HepG2 (cell line): Measurements from ENCODE around the gene DTX2. TPM values are rescaled to one million over a fixed set of nuclear protein-coding genes. Genes with fewer than 3 reads are reported as not detected.

Source experiments
- ATAC-seq: fragments of 200-7000 bp; cut with Tn5 transposase; 3 replicates; pipeline ENCODE4 v1.9.1; 2020; ENCODE audit warnings: mild to moderate bottlenecking, moderate library complexity
- BruUV-seq: library from RNA; stranded (reverse); fragments of 400-500 nt; replicated peaks from 2 replicates; lab custom pipeline; 2021; lab: Mats Ljungman, UMichigan
- CTCF ChIA-PET: fragments of 300-600 bp; formaldehyde crosslinking; extraction: SDS; loops from one replicate; lab custom pipeline; 2021; ENCODE audit warnings: low total read pairs, inconsistent platforms, low intra/inter-chr PET ratio; lab: Yijun Ruan, JAX
- POLR2A ChIA-PET: fragments of 350-600 bp; sonication (Branson Sonifier 250); formaldehyde crosslinking; loops from one replicate; lab custom pipeline; 2020; ENCODE audit warnings: antibody characterized with exemption, inconsistent platforms; lab: Yijun Ruan, JAX
- DNase-seq: peaks from one replicate; pipeline ENCODE4 v3.0.0-alpha.2; 2015; ENCODE audit warnings: low spot score
- FAIRE-seq: peaks from 3 replicates; lab custom pipeline; 2011; peaks lifted over from hg19 to GRCh38; lab: Jason Lieb, UNC
- H2AFZ ChIP-seq: one replicate; pipeline ENCODE4 v1.6.1; 2011; ENCODE audit warnings: low read length, inconsistent platforms
- H3K27ac ChIP-seq: fragments of 300-600 bp; 3 replicates; pipeline ENCODE4 v1.8.0; 2011; ENCODE audit warnings: mixed run types, mild to moderate bottlenecking, mixed read lengths, low read length, inconsistent platforms; ENCODE audit not compliant: insufficient read depth; ENCODE audit errors: extremely low read length
- H3K27me3 ChIP-seq, 2 experiments: fragments of 200-600 bp in 1 of 2; 2 replicates in 1 of 2; 3 replicates in 1 of 2; pipeline versions ENCODE4 v1.6.0 to v1.8.0; 2011; ENCODE audit warnings: low read length in 2 of 2, mild to moderate bottlenecking in 2 of 2, moderate library complexity in 2 of 2, inconsistent platforms in 1 of 2; ENCODE audit not compliant: insufficient read depth in 2 of 2, control insufficient read depth in 1 of 2
- H3K36me3 ChIP-seq, 2 experiments: fragments of 200-600 bp in 1 of 2; replicated peaks in 1 of 2; 2 replicates in 1 of 2; 3 replicates in 1 of 2; pipeline versions ENCODE4 v1.5.1 to v1.8.0; 2011; ENCODE audit warnings: low read length in 2 of 2, inconsistent platforms in 1 of 2; ENCODE audit not compliant: insufficient read depth in 2 of 2, control insufficient read depth in 1 of 2
- H3K4me1 ChIP-seq: 2 replicates; pipeline ENCODE4 v1.5.1; 2012; ENCODE audit warnings: low read length, inconsistent platforms; ENCODE audit not compliant: insufficient read depth
- H3K4me2 ChIP-seq: 2 replicates; pipeline ENCODE4 v1.6.0; 2011; ENCODE audit warnings: low read depth, low read length, inconsistent platforms
- H3K4me3 ChIP-seq, 3 experiments: fragments of 200-600 bp in 1 of 3; sonication (generic), shearing (Covaris generic) in 1 of 3; replicated peaks in 1 of 3; 2 replicates each; pipeline ENCODE4 v1.5.1; 2011 to 2016; ENCODE audit warnings: low read length in 3 of 3, inconsistent platforms in 2 of 3, low read depth in 2 of 3, mild to moderate bottlenecking in 2 of 3, control low read depth in 1 of 3, mixed read lengths in 1 of 3; ENCODE audit not compliant: insufficient read depth in 1 of 3
- H3K79me2 ChIP-seq: one replicate; pipeline ENCODE4 v1.6.1; 2011; ENCODE audit warnings: low read length, inconsistent platforms; ENCODE audit not compliant: insufficient read depth
- H3K9ac ChIP-seq: 2 replicates; pipeline ENCODE4 v1.6.0; 2011; ENCODE audit warnings: mild to moderate bottlenecking, low read depth, low read length, inconsistent platforms; ENCODE audit not compliant: insufficient read depth
- H3K9me3 ChIP-seq: 2 replicates; pipeline ENCODE4 v1.5.1; 2012; ENCODE audit warnings: mild to moderate bottlenecking, low read length
- H4K20me1 ChIP-seq: 2 replicates; pipeline ENCODE4 v1.6.0; 2011; ENCODE audit warnings: inconsistent platforms, mild to moderate bottlenecking, low read length, moderate library complexity; ENCODE audit not compliant: insufficient read depth
- ATAD3A ChIP-seq: sonication (generic); formaldehyde crosslinking; IDR thresholded peaks from 2 replicates; pipeline ENCODE4 v1.4.0; 2020; ENCODE audit warnings: missing genetic modification reagents
- DPF2 ChIP-seq: sonication (generic); formaldehyde crosslinking; IDR thresholded peaks from 2 replicates; pipeline ENCODE4 v1.4.0; 2020; ENCODE audit warnings: mild to moderate bottlenecking, low read depth, missing genetic modification reagents, borderline replicate concordance
- HES4 ChIP-seq: sonication (generic); formaldehyde crosslinking; IDR thresholded peaks from 2 replicates; pipeline ENCODE4 v1.9.0; 2021; ENCODE audit warnings: mild to moderate bottlenecking, missing genetic modification reagents, borderline replicate concordance
- HOXA5 ChIP-seq: sonication (generic); formaldehyde crosslinking; IDR thresholded peaks from 2 replicates; pipeline ENCODE4 v1.4.0; 2020; ENCODE audit warnings: missing genetic modification reagents
- MEIS1 ChIP-seq: sonication (generic); formaldehyde crosslinking; IDR thresholded peaks from 2 replicates; pipeline ENCODE4 v1.9.0; 2021; ENCODE audit warnings: mild to moderate bottlenecking, missing genetic modification reagents, moderate library complexity, borderline replicate concordance
- TEAD3 ChIP-seq: optimal IDR thresholded peaks from 2 replicates; pipeline ENCODE3; 2016; ENCODE audit warnings: borderline replicate concordance
- ZKSCAN1 ChIP-seq: fragments of 150-350 bp; IDR thresholded peaks from 2 replicates; pipeline ENCODE4 v1.6.1; 2014; ENCODE audit warnings: low read length
- ZNF740 ChIP-seq: sonication (generic); formaldehyde crosslinking; IDR thresholded peaks from 2 replicates; pipeline ENCODE4 v1.4.0; 2020; ENCODE audit warnings: missing genetic modification reagents
- ZNF749 ChIP-seq: sonication (generic); formaldehyde crosslinking; IDR thresholded peaks from 2 replicates; pipeline ENCODE4 v1.8.0; 2022; ENCODE audit warnings: mild to moderate bottlenecking, missing genetic modification reagents, moderate library complexity, borderline replicate concordance
- ZNF775 ChIP-seq: sonication (generic); formaldehyde crosslinking; IDR thresholded peaks from 2 replicates; pipeline ENCODE4 v1.4.0; 2020; ENCODE audit warnings: missing genetic modification reagents, mild to moderate bottlenecking, moderate library complexity, borderline replicate concordance
- ZNF83 ChIP-seq: sonication (generic); formaldehyde crosslinking; IDR thresholded peaks from 2 replicates; pipeline ENCODE4 v1.4.0; 2020; ENCODE audit warnings: missing genetic modification reagents, mild to moderate bottlenecking, borderline replicate concordance
- ZSCAN9 ChIP-seq: IDR thresholded peaks from 2 replicates; pipeline ENCODE4 v1.6.1; 2016; ENCODE audit warnings: borderline replicate concordance
- ZZZ3 ChIP-seq: sonication (generic); formaldehyde crosslinking; IDR thresholded peaks from 2 replicates; pipeline ENCODE4 v1.4.0; 2020; ENCODE audit warnings: missing genetic modification reagents, mild to moderate bottlenecking, borderline replicate concordance
- WGBS: methylation state at CpG from one replicate; pipeline ENCODE4 v1.1.6; 2017; ENCODE audit warnings: low lambda C conversion rate; 5-methylcytosine and 5-hydroxymethylcytosine counted together
- in situ Hi-C: cut with HindIII; loops from 2 replicates; pipeline ENCODE4 v1.10.0; 2017; ENCODE audit warnings: low pct_unique_long_range_greater_than_20kb; ENCODE audit not compliant: extremely low pct_ligation_motif_present
- intact Hi-C: fragments of 100-400 bp; cut with micrococcal nuclease; formaldehyde crosslinking; loops from one replicate; pipeline ENCODE4 v1.10.0; 2022; ENCODE audit not compliant: unreplicated experiment
- polyA plus RNA-seq, 8 experiments: library from polyadenylated mRNA; depleted of rRNA in 3 of 8; stranded (reverse) in 7 of 8; unstranded in 1 of 8; fragments of >200 nt; fragmentation: Illumina TruSeq in 4 of 8; extraction: Trizol in 4 of 8; gene quantifications; 2 replicates each; pipeline versions ENCODE4 v1.2.1 to v1.2.3, GENCODE V29; 2011 to 2016; ENCODE audit warnings: low read depth in 4 of 8, missing spikeins in 1 of 8, mixed read lengths in 1 of 8; ENCODE audit not compliant: insufficient read depth in 1 of 8
- total RNA-seq, 5 experiments: library from RNA; depleted of rRNA; stranded (reverse); fragments of >200 nt; fragmentation: Illumina TruSeq; extraction: Trizol; gene quantifications; 2 replicates each; pipeline ENCODE4 v1.2.3, GENCODE V29; 2016; ENCODE audit warnings: low read depth in 1 of 5
- TF ChIP-seq, protein P1 (sequence below): fragments of 450-650 bp; IDR thresholded peaks from 2 replicates; pipeline ENCODE4 v1.6.1; 2017; ENCODE audit warnings: mild to moderate bottlenecking
- TF ChIP-seq, protein P2 (sequence below): sonication (generic); formaldehyde crosslinking; conservative IDR thresholded peaks from 2 replicates; pipeline ENCODE4 v1.8.0; 2022; ENCODE audit warnings: low read depth, missing genetic modification reagents
- TF ChIP-seq, protein P3 (sequence below), 2 experiments: sonication (generic) in 1 of 2; formaldehyde crosslinking in 1 of 2; IDR thresholded peaks; 2 replicates each; pipeline versions ENCODE4 v1.4.0 to v1.6.1; 2018 to 2020; ENCODE audit warnings: missing genetic modification reagents in 2 of 2, borderline replicate concordance in 1 of 2, low read depth in 1 of 2, mild to moderate bottlenecking in 1 of 2, missing biosample characterization in 1 of 2
- TF ChIP-seq, protein P4 (sequence below): sonication (generic); formaldehyde crosslinking; IDR thresholded peaks from 2 replicates; pipeline ENCODE4 v1.4.0; 2020; ENCODE audit warnings: missing genetic modification reagents

The DTX2 gene
- total and polyA plus RNA-seq, 2 of the 13 experiments (the other 11 are each of a cell fraction or from before 2014, with no cell fraction given): 5.5 to 6.2 TPM

GRCh38 chr7:76430836-76431235 lies 30.7 kb upstream of the DTX2 start:
- POLR2A ChIA-PET: no interaction called here
- intact Hi-C loops: no loop called here
- no peaks in the 10 kb centered on the region for H4K20me1 ChIP-seq

More at GRCh38 chr7:76430836-76431235, 30.7 kb upstream of the DTX2 start:
- H3K79me2 ChIP-seq: no peaks in the 10 kb centered on the region
- CTCF ChIA-PET: no interaction called here
- H3K27ac ChIP-seq: no peak overlapping the region
- no peak for ATAC-seq
- WGBS: 83% methylated on average over 2 of the region's 3 CpGs
- BruUV-seq: no TSS peak
- no peak overlapping the region for H2AFZ ChIP-seq
- H3K9ac ChIP-seq: no peak overlapping the region
- no peak overlapping the region for H3K4me2 ChIP-seq
- no peaks in the 10 kb centered on the region for H3K36me3 ChIP-seq
- no peak overlapping the region for H3K4me3 ChIP-seq
- no peak for TF ChIP-seq ATAD3A (CRISPR knock-in tag)
- no peak for TF ChIP-seq ZZZ3 (CRISPR knock-in tag)
- TF ChIP-seq ZNF749: no peak
- no peak for TF ChIP-seq DPF2
- no peak for TF ChIP-seq ZNF83 (CRISPR knock-in tag)
- TF ChIP-seq, protein P1, sequence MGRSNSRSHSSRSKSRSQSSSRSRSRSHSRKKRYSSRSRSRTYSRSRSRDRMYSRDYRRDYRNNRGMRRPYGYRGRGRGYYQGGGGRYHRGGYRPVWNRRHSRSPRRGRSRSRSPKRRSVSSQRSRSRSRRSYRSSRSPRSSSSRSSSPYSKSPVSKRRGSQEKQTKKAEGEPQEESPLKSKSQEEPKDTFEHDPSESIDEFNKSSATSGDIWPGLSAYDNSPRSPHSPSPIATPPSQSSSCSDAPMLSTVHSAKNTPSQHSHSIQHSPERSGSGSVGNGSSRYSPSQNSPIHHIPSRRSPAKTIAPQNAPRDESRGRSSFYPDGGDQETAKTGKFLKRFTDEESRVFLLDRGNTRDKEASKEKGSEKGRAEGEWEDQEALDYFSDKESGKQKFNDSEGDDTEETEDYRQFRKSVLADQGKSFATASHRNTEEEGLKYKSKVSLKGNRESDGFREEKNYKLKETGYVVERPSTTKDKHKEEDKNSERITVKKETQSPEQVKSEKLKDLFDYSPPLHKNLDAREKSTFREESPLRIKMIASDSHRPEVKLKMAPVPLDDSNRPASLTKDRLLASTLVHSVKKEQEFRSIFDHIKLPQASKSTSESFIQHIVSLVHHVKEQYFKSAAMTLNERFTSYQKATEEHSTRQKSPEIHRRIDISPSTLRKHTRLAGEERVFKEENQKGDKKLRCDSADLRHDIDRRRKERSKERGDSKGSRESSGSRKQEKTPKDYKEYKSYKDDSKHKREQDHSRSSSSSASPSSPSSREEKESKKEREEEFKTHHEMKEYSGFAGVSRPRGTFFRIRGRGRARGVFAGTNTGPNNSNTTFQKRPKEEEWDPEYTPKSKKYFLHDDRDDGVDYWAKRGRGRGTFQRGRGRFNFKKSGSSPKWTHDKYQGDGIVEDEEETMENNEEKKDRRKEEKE: no peak
- TF ChIP-seq ZNF775 (CRISPR knock-in tag): no peak
- TF ChIP-seq, protein P2, sequence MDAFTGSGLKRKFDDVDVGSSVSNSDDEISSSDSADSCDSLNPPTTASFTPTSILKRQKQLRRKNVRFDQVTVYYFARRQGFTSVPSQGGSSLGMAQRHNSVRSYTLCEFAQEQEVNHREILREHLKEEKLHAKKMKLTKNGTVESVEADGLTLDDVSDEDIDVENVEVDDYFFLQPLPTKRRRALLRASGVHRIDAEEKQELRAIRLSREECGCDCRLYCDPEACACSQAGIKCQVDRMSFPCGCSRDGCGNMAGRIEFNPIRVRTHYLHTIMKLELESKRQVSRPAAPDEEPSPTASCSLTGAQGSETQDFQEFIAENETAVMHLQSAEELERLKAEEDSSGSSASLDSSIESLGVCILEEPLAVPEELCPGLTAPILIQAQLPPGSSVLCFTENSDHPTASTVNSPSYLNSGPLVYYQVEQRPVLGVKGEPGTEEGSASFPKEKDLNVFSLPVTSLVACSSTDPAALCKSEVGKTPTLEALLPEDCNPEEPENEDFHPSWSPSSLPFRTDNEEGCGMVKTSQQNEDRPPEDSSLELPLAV (CRISPR knock-in tag): no peak
- TF ChIP-seq, protein P3, sequence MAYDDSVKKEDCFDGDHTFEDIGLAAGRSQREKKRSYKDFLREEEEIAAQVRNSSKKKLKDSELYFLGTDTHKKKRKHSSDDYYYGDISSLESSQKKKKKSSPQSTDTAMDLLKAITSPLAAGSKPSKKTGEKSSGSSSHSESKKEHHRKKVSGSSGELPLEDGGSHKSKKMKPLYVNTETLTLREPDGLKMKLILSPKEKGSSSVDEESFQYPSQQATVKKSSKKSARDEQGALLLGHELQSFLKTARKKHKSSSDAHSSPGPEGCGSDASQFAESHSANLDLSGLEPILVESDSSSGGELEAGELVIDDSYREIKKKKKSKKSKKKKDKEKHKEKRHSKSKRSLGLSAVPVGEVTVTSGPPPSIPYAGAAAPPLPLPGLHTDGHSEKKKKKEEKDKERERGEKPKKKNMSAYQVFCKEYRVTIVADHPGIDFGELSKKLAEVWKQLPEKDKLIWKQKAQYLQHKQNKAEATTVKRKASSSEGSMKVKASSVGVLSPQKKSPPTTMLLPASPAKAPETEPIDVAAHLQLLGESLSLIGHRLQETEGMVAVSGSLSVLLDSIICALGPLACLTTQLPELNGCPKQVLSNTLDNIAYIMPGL (CRISPR knock-in tag; IDR thresholded peaks at IDR 0.05; ENCODE audit: borderline replicate concordance in 1 of 2, low read depth in 1 of 2): no peak
- no peak for TF ChIP-seq MEIS1 (CRISPR knock-in tag)
- TF ChIP-seq HES4 (CRISPR knock-in tag): no peak
- TF ChIP-seq TEAD3: no peak
- TF ChIP-seq ZKSCAN1: no peak
- no peak for TF ChIP-seq HOXA5 (CRISPR knock-in tag)
- TF ChIP-seq, protein P4, sequence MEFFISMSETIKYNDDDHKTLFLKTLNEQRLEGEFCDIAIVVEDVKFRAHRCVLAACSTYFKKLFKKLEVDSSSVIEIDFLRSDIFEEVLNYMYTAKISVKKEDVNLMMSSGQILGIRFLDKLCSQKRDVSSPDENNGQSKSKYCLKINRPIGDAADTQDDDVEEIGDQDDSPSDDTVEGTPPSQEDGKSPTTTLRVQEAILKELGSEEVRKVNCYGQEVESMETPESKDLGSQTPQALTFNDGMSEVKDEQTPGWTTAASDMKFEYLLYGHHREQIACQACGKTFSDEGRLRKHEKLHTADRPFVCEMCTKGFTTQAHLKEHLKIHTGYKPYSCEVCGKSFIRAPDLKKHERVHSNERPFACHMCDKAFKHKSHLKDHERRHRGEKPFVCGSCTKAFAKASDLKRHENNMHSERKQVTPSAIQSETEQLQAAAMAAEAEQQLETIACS: no peak
- no peak for TF ChIP-seq ZNF740 (CRISPR knock-in tag)
- no peak for TF ChIP-seq ZSCAN9 (CRISPR knock-in tag)
- in situ Hi-C loops: no loop called here
- H3K27me3 ChIP-seq: peaks cover 0 to 8% of the 10 kb centered on the region in 2 experiments; a peak in 2 of 5 replicates
- H3K9me3 ChIP-seq: no peaks in the 10 kb centered on the region
- no peak for FAIRE-seq
- H3K4me1 ChIP-seq: peaks cover 15% of the 10 kb centered on the region; the same call in 1 of the 2 replicates
- DNase-seq: no peak
